Hematopoietic multipotent progenitor cell treated with erythropoietin and hydrocortisone succinate and interleukin-3 and kit ligand, for 4 days (in vitro differentiated cells): Measurements from ENCODE around the gene ARHGAP24.
"Not testable (repeated sequence)": the region's sequence is repeated elsewhere in the genome, so short reads cannot be mapped to it uniquely, and the experiment has no call there.

Source experiments
- DNase-seq: peaks from one replicate; pipeline ENCODE4 v3.0.0-alpha.2; 2015

The ARHGAP24 gene

DNA sequence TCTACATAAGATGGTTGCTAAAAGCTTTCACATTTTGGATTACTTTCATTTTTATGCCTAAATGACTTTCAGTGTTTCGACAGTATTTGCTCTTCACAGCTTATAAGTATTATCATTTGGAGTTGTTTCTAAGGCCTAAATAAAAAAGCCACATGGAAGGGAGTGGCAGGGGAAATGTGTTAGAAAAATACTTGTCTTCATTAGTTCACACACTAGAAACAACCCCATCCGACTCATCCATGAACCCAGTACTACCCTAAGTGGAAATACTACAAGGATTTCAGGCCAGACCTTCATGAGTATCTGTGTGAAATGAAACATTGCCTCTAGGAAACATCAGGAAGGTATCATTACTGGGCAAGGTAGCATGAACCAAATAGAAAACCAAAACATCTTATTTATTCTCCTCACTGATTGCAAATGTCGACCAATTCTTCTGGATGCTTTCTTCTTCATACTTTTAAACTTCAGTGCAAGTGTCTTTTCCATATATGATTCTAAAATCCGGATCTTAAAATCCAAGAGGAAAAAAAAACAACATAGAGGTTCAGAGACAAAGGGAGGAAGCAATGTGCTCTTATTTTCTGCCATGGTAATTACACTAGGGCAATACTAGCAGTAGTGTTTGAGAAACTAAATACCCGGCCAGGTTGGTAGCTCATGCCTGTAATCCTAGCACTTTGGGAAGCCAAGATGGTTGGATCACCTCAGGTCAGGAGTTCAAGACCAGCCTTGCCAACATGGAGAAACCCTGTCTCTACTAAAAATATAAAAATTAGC lies 349.4 kb downstream of the ARHGAP24 start:
- no peak for DNase-seq

DNA sequence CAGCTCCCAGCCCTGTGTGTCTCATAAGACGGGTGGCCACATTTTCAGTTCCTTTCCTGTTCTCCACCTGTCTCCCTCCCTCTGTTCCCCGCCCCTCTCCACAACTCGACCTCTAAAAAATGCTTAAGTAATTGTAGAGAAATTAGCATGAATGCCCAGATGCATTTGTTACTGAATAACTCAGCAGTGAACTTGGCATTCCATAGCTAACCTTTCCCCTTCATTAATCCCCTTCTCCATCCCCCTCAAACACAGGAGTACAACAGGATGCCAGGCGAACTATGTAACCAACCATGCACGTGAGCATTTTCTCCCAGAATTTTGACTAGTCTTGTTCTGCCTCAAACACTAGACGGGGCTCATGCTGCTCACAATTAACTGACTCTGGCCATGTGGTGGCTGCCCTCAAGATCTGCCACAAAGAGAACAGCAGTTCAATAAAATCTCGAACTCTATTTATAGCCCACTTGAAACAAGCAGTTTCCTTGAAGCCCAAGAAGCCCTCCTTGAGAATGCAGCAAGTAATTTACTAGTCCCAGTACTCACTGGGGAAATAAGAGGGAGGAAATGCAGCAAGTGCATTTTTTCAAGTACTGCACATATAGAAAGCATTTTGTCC lies 351.2 kb downstream of the ARHGAP24 start:
- DNase-seq: peak; percentile 37

DNA sequence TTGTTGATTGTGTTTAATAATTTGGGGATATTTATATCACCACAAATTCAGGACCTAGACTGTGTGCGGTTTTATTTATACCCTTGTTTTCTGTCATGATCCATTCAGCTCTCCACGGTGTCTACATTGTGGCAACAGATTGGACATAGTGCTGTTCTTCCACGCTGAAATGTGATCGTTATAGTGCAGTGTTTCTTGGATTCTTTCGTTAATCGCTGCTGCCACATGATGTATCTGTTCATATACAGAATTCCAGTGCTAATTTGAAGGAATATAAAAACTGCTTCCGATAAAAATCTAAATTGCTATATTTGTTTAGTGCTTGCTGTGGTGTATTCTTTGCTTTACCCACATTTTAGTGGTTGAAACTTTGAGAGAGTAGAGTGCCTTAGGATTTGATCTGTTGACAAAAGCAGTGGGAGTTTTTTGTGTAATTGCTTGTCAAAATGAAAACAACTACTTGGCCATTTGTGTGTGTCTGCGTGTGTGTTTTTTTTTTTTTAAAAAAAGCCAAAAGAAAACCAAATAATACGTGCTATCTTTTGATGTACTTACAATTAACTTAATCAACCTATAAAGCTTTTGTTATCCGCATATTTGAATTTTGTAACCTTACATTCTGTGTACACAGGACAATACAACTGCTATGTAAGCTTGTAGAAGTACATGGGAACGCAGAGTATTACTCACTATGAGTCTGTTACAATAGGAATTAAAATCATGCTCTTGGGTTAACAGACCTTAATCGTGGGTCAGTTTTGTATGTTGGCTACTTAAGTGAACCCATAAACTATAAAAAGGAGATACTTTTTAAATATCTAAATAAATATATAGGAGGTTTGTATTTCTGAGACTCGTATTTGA lies 353.3 kb downstream of the ARHGAP24 start:
- no peak for DNase-seq

GRCh38 chr4:85829276-85830051 lies 354.5 kb downstream of the ARHGAP24 start:
- no peak for DNase-seq

DNA sequence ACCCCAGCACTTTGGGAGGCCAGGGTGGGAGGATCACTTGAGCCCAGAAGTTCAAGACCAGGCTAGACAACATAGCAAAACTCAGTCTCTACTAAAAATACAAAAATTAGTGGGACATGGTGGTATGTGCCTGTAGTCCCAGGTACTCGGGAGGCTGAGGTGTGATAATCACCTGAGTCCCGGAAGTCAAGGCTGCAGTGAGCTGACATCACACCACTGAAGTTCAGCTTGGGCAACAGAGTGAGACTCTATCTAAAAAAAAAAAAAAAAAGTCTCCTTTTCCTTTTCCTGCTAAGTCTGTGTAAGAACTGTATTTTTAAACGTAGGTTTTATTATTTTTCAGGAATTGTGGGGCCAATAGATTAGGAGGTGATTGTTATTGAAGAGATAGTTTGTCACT lies 356.7 kb downstream of the ARHGAP24 start:
- DNase-seq: no peak

DNA sequence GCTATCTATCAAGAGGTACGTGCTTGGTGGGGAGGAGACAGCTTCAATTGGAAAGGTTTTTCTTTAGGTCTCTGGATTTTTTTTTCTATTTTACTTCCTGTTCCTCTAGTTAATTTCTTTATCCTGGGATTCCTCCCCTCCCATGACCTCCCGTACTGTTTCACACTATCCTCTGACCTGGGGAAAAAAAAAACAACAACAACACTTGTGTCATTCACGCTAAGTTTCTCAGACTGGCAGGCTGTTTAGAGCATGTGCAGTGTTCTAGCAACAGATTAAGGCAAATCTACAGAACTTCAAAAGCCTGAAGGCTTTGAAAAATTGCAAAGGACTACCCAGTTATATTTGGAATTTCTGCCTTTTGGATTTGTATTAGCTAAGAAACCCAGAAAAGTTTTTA lies 358.4 kb downstream of the ARHGAP24 start:
- DNase-seq: no peak

GRCh38 chr4:85834934-85835333 lies 360.0 kb downstream of the ARHGAP24 start:
- no peak for DNase-seq

DNA sequence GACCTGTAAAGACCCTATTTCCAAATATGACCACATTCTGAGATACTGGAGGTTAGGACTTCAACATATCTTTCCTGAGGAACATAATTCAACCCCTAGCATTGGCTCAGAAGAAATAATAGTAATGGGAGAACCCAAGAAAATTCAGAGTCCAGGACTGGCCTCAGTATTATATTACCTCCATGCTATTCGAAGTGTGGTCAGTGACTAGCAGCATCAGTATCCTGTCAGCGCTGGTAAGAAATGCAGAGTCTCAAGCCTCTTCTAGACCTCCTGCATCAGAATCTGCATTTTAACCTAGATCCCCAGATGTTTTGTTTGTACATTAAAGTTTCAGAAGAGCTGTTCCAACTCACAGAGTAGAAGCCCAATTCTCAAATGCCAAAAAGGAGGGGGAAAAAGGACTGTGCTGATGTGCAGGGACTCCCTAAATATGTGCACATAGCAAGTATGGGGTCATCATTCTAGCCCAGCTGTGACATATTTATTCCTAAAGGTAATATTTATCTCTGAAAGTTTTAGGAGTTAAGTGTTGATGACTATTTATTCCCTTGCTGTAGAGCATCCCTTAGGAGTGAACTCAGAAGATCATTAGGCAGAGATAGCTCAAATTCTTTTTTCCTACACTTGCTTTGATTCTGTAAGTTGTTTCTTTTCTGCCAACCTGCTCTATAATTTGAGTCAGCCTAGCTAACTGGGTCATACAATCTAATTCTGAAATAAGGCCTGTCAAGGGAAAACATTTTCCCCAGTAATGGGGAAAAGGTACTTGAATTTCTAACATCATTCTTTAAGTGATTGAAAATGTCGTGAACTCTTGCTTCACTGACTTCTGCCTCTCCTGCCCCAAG lies 361.9 kb downstream of the ARHGAP24 start:
- DNase-seq: no peak

- DNase-seq: no peak
These were observed 362.4 kb downstream of the ARHGAP24 start for GRCh38 chr4:85837439-85837733.

- DNase-seq: not testable (repeated sequence)
These were observed 365.1 kb downstream of the ARHGAP24 start for GRCh38 chr4:85839981-85840451.

- DNase-seq: peak; percentile 80
These were observed 367.6 kb downstream of the ARHGAP24 start for GRCh38 chr4:85842540-85842939.

GRCh38 chr4:85853740-85854139 lies 378.8 kb downstream of the ARHGAP24 start:
- DNase-seq: not testable (repeated sequence)

DNA sequence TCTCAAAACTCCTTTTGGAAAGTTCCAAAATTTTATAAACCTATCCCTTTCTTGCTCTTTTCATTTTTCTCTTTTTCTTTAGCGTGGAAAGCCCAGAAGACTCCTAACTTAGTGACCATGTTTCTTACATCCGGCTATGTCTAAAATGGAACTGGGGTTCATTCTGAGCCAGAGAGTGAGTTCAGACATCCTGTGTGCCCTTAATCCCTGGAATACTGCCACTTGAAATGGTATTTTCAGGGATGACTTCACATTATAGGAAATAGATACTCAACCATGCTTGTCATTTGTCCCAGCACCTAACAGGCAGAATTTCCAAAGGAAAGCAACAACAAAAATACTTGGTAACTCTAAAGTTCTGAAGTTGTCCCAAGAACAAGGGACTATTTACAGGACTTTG lies 379.6 kb downstream of the ARHGAP24 start:
- no peak for DNase-seq

DNA sequence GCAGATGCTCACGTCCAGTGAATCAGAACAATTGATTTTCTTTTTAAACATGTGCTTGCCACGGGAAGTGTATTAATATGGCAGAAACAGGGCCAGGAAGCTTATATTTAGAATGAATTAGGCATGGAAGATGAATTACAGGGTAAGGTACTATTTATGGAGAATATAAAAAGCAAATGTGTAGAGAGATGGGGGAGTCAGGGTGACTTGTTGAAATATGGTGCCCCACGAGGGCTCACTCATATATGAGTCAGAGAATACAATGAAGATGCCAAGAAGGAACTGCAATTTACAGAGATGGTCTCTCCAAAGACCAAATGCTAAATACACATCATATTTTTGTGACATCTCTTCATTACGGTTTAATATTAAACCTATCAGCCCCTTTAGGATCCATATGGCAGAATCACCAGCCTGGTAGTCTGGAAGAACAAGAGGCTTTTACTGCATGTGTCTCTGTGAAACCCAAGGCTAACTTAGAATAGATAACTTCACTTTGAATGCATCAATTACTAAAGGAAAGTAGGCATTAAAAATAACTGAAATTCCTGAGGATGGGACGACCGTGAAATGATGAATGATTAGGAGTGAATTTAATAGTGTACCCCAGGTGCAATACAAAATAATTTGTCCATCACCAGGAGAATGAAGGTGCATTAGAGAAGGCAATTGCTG lies 385.3 kb downstream of the ARHGAP24 start:
- no peak for DNase-seq

DNA sequence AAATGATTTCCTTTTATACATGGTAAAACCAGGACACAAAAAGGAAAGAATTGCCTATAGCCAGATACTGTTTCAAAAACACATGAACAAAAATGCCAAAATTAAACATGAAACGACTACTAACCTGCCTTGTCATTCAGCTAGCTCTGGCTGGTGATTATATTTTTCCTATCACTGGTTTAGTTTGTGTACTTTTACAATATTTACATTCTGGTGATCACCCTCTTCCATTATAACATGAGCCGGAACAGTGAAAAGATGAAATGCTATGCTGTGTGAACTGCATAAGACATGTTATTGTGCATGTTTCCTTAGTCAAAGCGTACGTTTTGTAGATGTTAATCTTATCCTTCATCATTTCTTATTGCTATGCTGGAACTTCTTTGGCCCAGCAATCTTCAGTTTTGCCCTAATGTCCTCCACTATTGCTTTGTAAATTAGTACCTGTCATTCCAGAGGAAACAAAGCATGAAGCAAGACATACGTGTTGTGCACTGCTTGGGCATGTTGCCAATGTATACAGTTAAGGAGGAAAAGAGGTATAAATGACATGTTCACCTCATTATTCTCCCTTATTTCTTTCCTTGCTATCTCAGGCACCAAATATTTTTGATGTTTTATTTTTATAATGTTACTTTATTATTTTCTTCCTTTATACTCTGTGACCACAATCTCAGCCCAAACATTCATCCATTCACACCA lies 386.3 kb downstream of the ARHGAP24 start:
- DNase-seq: no peak

DNA sequence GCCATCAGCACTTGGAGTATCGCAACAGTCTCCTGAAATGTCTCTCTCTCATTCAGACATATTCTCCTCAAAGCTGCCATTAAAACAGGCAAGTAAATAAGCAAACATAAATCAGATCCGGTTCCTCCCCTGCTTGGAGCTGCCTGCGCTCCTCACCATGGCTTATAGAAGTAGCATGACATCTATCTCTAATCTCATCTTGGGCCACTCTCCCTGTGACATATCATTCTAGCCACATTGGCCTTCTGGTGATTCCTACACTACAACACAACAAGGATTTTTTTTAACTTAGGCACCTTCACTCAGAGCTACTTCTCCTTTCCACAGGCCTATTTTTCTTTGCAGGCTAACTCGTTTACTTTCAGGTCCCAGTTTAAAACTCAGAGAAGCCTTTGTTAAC lies 387.9 kb downstream of the ARHGAP24 start:
- no peak for DNase-seq

- DNase-seq: no peak
These were observed 389.6 kb downstream of the ARHGAP24 start for GRCh38 chr4:85864259-85865205.

GRCh38 chr4:85865256-85865655 lies 390.3 kb downstream of the ARHGAP24 start:
- no peak for DNase-seq

GRCh38 chr4:85866508-85866907 lies 391.6 kb downstream of the ARHGAP24 start:
- no peak for DNase-seq

GRCh38 chr4:85867271-85867670 lies 392.3 kb downstream of the ARHGAP24 start:
- no peak for DNase-seq
